Measurements from ENCODE around the gene CALML5. TPM values are rescaled to one million over a fixed set of nuclear protein-coding genes. Genes with fewer than 3 reads are reported as not detected.
A peak's percentile ranks its signal among the peaks of the same experiment; 100 is the strongest.

The CALML5 gene
- total and polyA plus RNA-seq, 2 of the 4 experiments (the other 2 are of a cell fraction), result not detected

- Histone ChIP-seq H3K4me2 (ENCODE audit: low read depth, low read length) (no peak overlapping the region), H3K4ac (ENCODE audit: low read depth, low read length) (no peak overlapping the region), H3K79me1 (ENCODE audit: low read depth in 1 of 2, low read length in 2 of 2) (no peaks in the 10 kb centered on the region), H3K56ac (ENCODE audit: extremely low read depth, insufficient read depth, low read length) (no peak overlapping the region), H2BK15ac (ENCODE audit: low read depth, low read length) (no peak overlapping the region), H4K8ac (ENCODE audit: low read depth in 2 of 2, low read length in 2 of 2) (no peak overlapping the region), H3K9ac (ENCODE audit: low read depth, low read length) (no peak overlapping the region), H4K91ac (ENCODE audit: insufficient read depth, low read depth, low read length) (no peak overlapping the region), H4K5ac (ENCODE audit: low read depth, low read length) (no peak overlapping the region), H3K4me1 (ENCODE audit: control insufficient read depth, insufficient read depth, low read length) (no peaks in the 10 kb centered on the region), H3K14ac (replicated peaks; ENCODE audit: low read depth, low read length) (no peak overlapping the region), H3K27me3 (ENCODE audit: control insufficient read depth, insufficient read depth, low read length) (peaks cover 10% of the 10 kb centered on the region; the same call in 1 of the 2 replicates), H3K4me3 (ENCODE audit: insufficient read depth, low read depth, low read length) (no peak overlapping the region), H2AK9ac (replicated peaks; ENCODE audit: low read depth, low read length, poor library complexity) (no peak overlapping the region), H3K23ac (ENCODE audit: low read depth, low read length) (no peak overlapping the region), H2BK120ac (ENCODE audit: low read depth, low read length) (no peak overlapping the region), H3K9me1 (ENCODE audit: insufficient read depth, low read length) (0 out of 2 replicates have a peak, but pooled peaks cover 3% of the 10 kb centered on the region), H2BK5ac (ENCODE audit: low read depth, low read length, poor library complexity, severe bottlenecking) (no peak overlapping the region), H3K9me3 (ENCODE audit: control insufficient read depth, insufficient read depth, low read length) (peaks cover 2% of the 10 kb centered on the region), H3K18ac (ENCODE audit: low read depth, low read length) (no peak overlapping the region), H2BK20ac (ENCODE audit: low read depth, low read length) (no peak overlapping the region), H3K36me3 (ENCODE audit: control insufficient read depth, insufficient read depth, low read length) (no peaks in the 10 kb centered on the region), H2AFZ (replicated peaks; ENCODE audit: low read length, poor library complexity) (no peak overlapping the region), H2AK5ac (ENCODE audit: low read depth, low read length) (no peak overlapping the region), H4K20me1 (ENCODE audit: insufficient read depth, low read length) (no peaks in the 10 kb centered on the region), H3K27ac (ENCODE audit: insufficient read depth, low read length) (no peak overlapping the region)
- no TSS peak for BruUV-seq (replicated peaks)
- dilution Hi-C loops (cut with HindIII; ENCODE audit: low sequenced_read_pairs, unreplicated experiment) (no loop called here), in situ Hi-C loops (cut with MboI; ENCODE audit: low sequenced_read_pairs) (no loop called here), intact Hi-C loops (cut with micrococcal nuclease) (no loop called here)
- WGBS, 2 experiments (ENCODE audit: extremely low coverage in 2 of 2, insufficient read length in 1 of 2), result 43% methylated on average over 1 of the region's 3 CpGs; no CpG with 5 or more reads in 1 of the 2 experiments
- DNase-seq (peak; percentile 52), ATAC-seq (ENCODE audit: low read depth) (no peak)
- CTCF ChIA-PET, result interaction anchor here (0.5 to 2.2 kb wide), 2 partner anchors 35 to 139 kb away, joined by 4 to 6 read pairs; no protein-coding TSS in a partner anchor
- POLR2A ChIA-PET (ENCODE audit: unreplicated experiment), result no interaction called here
- no peak for TF ChIP-seq CEBPB (IDR thresholded peaks at IDR 0.05; ENCODE audit: low read depth, low read length)
- TF ChIP-seq BHLHE40 (IDR thresholded peaks at IDR 0.05; ENCODE audit: low read depth, low read length), result no peak
- no peak for TF ChIP-seq MAZ (IDR thresholded peaks at IDR 0.05; ENCODE audit: borderline replicate concordance, low read depth, low read length)
- no peak for TF ChIP-seq RFX5 (IDR thresholded peaks at IDR 0.05; ENCODE audit: low read depth, low read length)
- TF ChIP-seq NFE2L2 (IDR thresholded peaks at IDR 0.05; ENCODE audit: low read depth, low read length), result no peak
- no peak for TF ChIP-seq MXI1 (IDR thresholded peaks at IDR 0.05; ENCODE audit: borderline replicate concordance, low read depth, low read length)
Observed at GRCh38 chr10:5484205-5484604, 15.2 kb downstream of the CALML5 start.

All from IMR-90 (cell line).